HG03378 (cell line): ENCODE results near the gene DDIT3.
A peak's percentile ranks its signal among the peaks of the same experiment; 100 is the strongest.

ENCODE experiments used
- ATAC-seq: cut with Tn5 transposase; IDR thresholded peaks from one replicate; pipeline ENCODE4 v1.9.1; 2021; ENCODE audit warnings: mild to moderate bottlenecking, moderate library complexity; ENCODE audit not compliant: unreplicated experiment

DDIT3 gene

DNA sequence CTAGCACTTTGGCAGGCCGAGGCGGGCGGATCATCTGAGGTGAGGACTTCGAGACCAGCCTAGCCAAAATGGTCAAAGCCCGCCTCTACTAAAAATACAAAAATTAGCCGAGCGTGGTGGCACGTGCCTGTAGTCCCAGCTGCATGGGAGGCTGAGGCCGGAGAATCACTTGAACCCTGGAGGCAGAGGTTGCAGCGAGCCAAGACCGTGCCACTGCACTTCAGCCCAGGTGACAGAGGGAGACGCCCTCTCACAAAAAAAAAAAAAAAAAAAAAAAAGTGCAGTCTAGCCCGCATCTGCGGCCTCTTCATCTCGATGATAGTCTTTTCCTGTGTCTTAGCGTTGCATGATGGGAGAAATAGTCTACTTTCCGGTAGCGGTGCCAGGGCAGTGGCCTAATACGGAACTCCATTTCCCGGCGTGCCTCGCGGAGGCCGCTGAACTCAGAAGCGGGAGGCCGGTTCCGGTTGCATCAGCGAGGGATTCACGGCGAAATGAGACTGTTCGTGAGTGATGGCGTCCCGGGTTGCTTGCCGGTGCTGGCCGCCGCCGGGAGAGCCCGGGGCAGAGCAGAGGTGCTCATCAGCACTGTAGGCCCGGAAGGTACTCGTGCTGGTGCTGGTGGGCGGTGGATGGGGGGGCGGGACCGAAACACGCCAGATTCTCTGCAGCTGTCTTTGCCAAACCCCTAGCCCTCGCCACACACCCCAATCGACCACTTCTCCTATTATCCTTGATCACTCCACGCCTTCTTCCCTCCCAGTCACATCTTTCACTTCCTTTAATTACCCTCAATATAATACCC lies 32.5 kb downstream of the DDIT3 start, which contains the start of gene MARS1:
MARS1 (plus strand) TSS at position 472 of the 805 bp plus-strand sequence; CDS start at position 495, 23 bp downstream.
- peak; percentile 98 for ATAC-seq

- no peak for ATAC-seq
Measured at GRCh38 chr12:57487055-57487596, 33.2 kb downstream of the DDIT3 start.

DNA sequence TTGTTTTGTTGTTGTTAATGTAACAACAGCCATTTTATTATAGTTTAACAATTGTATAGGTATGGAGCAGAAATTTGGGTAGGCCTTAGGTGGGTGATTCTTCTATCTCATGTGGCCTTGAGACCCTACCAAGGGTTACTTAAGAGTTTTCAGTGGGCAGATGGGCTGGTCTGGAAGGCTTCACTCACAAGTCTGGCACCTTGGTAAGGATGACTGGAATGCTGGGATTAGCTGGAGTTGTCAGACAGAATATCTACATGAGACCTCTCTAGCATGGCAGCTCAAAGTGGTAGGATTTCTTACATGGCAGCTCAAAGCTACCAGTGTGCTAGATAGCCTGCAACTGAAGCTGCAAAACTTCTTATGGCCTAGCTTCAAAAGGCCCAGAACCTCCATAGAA lies 34.6 kb downstream of the DDIT3 start:
- no peak for ATAC-seq

- no peak for ATAC-seq
Measured at GRCh38 chr12:57483466-57483865, 36.8 kb downstream of the DDIT3 start.

GRCh38 chr12:57481671-57482070 lies 38.6 kb downstream of the DDIT3 start:
- ATAC-seq = no peak

GRCh38 chr12:57479376-57480115 lies 40.8 kb downstream of the DDIT3 start, which contains the start of gene ARHGAP9:
Gene ARHGAP9, minus strand, starts transcription at chr12:57479866. Its CDS starts 460 bp downstream, at chr12:57479406.
- no peak for ATAC-seq

DNA sequence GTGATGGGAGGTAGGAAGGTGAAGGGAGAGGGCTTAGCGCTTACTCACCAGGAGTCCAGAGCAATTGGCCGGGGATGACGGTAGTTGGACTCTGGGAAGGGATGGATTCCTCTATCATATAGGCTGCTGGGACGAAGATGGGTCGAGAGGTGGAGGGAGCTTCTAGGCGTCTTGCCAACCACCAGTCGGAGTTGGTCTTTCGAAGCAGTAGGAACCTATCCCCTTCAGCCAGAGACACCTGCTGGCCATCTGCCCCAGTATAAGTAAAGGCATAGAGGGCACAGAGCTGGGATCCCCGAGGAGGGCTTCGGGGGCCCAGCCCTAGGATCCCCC lies 41.3 kb downstream of the DDIT3 start:
- ATAC-seq = no peak

DNA sequence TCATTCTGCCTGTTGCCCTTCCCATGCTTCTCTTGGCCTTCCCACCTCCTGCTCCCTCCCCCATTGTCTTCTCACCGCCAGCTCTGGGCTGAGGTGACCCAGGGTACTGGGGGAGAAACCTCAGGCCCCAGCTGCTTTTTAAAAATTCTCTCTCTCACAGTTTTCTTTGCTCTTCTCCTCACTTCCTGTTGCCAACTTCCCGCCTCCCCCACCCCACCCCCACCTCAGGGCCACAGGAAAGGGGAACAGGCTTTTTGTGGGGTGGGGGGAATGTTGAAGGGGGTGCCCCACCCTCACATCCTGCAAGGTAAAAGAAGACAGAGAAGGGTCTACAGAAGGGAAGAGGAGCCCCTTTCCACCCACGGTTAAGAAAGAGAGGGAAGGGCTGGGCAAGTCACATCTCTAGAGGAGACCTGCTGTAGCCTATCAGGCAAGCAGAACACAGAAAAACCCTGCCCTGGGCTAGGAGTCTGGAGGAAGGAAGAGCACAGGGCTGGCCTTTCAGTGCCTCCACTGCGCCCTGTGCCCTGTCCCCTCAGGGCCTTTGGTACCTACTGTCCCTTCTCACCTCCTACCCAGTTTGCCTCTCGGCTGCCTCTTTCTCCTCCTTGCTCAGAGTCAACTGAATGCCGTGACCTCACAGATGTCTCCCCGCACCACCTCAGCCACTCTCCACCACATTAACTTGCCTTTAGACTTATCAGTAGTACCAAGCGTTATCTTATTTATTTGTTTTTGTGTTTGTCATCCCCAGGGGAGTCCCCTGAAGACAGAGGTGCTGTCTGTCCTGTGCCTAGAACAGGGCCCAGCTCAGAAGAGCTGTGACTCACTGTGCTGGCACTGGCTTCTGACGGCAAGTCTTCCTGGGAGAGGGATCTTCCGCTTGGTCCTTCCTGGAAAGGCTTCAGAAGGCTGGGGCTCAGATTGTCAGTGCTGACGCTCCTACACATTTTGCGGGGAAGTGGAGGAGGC lies 42.3 kb downstream of the DDIT3 start:
- ATAC-seq = peak; percentile 37

DNA sequence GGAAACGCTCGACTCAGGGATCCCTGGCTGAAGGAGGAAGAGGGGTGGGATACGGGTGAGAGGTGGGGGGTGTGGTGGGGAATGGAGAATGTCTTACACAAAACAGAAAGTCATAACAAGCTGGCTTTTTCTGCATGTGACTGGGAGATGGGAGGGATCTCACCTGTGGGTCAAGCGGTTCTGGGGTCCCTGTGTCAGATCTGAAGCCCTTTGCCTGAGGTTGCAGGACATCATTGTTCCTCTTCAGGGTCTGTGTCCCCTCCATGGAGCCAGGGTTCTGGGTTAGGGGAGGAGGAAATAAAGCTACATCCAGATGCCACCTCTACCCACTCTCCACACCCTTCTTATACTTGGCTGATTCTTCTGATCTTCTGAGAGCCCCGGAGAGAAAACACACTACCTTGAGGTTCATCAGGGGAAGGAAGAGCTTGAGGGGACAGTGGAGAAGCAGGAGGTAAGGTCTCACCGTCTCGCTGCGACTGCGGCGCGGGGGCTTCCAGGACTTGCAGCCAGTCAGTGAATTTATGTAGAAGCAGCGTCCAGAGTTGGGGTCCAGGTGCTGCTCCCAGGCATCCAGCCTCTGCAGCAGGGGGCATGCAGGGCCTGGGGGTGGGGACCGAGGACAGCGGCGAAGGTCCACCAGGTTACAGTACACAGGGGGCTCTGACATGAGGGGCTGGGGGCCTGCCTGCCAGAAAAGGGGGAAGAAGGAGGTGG lies 43.2 kb downstream of the DDIT3 start:
- no peak for ATAC-seq

DNA sequence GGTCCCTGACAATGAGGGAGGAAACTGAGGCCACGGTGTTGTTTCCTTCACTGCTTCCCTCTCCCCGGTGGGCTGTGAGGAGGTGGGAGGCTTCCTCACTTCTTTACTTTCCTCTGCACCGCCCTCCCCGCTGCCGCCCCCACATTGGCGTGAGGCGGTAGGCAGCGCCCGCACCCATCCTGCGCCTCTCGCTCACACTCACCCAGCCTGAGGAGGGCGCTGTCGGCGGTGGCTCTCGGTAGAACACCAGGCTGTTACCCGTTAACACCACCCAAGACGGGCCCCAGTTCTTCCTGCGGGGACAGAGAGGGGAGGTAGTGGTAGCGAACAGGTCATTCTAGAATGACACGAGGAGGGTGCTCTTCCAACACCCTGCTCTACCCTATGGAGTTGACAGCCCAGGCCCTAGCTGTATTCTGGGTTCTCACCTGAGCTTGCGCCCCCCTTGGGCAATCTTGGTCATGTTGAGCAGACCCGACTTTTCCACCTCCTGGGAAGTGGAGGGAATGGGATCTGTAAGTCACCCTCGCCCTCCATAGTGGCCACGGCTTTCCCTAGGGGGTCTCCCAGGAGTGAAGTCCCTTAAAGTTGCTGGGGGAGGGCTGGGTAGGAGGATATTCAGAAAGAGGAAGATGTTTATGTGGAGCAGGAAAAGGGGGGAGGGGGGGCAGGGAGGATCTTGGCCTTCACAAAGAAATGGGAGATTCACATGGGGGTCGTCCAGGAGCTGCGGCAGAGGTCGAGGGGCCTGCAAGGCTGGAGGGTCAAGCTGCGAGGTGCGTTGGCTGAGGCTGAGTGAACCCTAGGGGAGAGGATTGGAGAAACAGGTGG lies 43.9 kb downstream of the DDIT3 start:
- ATAC-seq = peak; percentile 38

DNA sequence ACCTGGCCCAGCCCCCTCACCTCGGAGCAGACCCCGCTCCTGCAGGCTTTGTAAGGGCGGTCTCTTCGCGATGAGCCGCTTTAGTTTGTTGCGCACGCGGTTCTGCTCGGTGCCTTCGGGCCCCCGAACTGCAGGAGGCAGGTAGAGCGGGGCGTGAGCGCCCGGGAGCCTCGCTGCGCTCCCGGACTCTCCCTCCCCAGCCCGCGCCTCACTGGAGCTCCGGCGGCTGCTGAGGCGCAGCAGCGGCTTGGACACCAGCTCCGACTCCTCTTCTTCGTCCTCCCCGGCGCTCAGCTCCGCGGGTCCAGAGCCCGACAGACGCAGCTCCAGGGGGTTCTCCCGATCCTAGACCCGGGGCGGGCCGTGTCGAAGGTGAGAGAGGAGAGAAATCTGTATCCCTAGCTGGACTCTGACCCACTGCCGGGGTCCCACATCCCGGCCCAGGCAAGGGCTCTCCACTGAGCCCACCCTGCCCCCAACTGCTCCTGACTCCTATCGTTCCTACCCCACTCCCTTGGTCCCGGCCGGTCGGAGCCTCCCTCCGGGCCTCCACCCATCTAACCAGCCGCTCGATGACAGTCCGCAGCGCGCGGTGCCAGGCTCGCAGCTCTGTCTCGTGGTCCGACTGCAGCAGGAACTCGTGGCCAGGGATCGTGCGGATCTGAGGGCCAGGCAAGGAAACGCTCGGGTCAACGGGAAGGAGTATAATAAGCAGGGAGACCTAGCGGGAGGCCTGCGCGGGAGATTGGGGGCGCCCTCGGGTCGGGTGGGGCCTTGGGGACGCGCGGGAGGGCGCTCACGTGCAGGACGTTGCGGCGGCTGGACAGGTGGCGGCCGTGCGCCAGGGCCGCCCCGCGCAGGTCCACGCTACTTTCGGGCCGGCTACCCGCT lies 44.8 kb downstream of the DDIT3 start:
- ATAC-seq = peak; percentile 3

DNA sequence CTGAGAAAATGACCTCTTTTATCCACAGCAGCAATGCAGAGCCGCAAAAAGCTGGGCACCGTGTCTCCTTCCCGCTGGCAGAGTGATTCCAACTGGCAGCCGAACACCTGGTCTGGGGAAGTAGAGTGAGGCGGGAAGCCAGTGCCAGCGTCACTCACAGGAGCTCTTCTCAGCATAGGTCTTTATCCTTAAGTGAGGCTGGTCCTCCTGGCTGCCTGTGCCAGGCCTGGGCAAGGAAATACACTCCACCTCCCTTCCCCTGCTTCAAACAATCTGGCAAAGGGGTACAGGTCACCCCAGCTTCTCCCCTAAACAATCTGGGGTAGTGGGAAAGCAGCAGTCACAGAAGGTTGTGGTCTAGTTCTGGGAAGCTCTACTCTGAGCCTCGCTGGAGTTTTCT lies 45.5 kb downstream of the DDIT3 start:
- ATAC-seq = no peak

- ATAC-seq = no peak
Measured at GRCh38 chr12:57474430-57474829, 45.9 kb downstream of the DDIT3 start.

DNA sequence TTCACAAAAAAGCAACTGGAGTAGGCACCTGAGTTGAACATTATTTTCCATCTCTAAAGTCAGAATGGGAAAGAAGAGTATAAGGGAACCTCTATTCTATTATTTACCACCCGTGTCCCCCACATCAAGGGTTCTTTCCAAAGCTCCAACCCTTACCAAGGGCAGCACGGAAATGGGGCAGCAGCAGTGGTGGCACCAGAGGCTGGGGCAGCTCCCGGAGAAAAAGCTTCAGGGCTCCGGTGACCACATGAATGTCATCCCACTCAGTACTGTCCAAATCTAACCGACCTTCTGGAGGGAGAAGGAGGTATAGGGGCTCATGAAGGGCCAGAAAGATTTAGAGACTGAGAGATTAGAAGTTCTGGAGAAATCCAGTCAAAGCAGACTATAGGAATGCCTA lies 46.4 kb downstream of the DDIT3 start:
- ATAC-seq = no peak

DNA sequence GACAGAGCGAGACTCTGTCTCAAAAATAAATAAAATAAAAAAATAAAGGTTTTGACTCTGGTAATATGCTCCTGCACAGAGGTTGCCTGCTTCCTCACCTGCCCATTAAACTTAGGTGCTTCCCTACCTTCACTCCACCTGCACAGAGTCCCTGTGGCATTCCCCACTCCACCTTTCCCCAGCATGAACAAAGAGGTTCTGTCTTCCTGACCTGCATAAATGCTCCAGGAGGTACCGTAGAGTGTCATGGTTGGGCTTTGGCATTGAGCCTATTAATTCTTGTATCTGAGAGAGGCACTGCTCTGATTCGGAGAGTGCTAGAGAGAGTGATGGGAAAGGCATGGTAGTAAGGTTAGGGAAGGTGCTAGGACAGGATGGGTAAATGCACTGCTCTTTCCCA lies 46.9 kb downstream of the DDIT3 start:
- ATAC-seq = no peak

- ATAC-seq = no peak
Measured at GRCh38 chr12:57472391-57472790, 47.9 kb downstream of the DDIT3 start.

DNA sequence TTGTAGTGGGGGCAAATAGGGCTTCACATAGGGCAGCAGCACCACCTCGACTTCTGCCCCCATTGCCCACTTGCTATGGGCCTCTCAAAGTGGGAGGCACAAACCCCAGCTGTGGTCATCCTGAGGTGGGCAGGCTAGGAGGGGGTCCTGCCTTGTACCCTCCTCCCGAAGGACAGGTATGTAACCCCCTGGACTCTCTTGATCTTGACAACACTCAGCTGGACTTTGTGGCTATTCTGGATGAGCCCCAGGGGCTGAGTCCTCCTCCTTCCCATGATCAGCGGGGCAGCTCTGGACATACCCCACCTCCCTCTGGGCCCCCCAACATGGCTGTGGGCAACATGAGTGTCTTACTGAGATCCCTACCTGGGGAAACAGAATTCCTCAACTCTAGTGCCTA lies 48.7 kb downstream of the DDIT3 start:
- no peak for ATAC-seq

DNA sequence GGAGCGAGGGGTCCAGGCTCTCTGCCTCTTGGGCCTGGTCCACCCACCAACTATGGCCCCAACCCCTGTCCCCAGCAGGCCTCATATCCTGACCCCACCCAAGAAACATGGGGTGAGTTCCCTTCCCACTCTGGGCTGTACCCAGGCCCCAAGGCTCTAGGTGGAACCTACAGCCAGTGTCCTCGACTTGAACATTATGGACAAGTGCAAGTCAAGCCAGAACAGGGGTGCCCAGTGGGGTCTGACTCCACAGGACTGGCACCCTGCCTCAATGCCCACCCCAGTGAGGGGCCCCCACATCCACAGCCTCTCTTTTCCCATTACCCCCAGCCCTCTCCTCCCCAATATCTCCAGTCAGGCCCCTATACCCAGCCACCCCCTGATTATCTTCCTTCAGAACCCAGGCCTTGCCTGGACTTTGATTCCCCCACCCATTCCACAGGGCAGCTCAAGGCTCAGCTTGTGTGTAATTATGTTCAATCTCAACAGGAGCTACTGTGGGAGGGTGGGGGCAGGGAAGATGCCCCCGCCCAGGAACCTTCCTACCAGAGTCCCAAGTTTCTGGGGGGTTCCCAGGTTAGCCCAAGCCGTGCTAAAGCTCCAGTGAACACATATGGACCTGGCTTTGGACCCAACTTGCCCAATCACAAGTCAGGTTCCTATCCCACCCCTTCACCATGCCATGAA lies 49.2 kb downstream of the DDIT3 start:
- no peak for ATAC-seq
